KOPT-K1 (cell line): ENCODE measurements around the gene CCNQ.

Experiments
- H3K27ac ChIP-seq: fragments of 200-600 bp; sonication (generic); 2 replicates; pipeline ENCODE4 v1.5.1; 2016; ENCODE audit warnings: antibody characterized with exemption, mild to moderate bottlenecking, low read depth, low read length; ENCODE audit not compliant: poor library complexity, severe bottlenecking
- H3K36me3 ChIP-seq: fragments of 200-600 bp; sonication (generic); 2 replicates; pipeline ENCODE4 v1.5.1; 2017; ENCODE audit warnings: antibody characterized with exemption, mild to moderate bottlenecking, low read length, moderate library complexity; ENCODE audit not compliant: insufficient read depth
- H3K9me3 ChIP-seq: fragments of 200-600 bp; sonication (generic); 2 replicates; pipeline ENCODE4 v1.5.1; 2017; ENCODE audit warnings: antibody characterized with exemption, low read length, mild to moderate bottlenecking; ENCODE audit not compliant: insufficient read depth, poor library complexity, severe bottlenecking

The CCNQ gene

GRCh38 chrX:153598541-153599191, at the start of gene CCNQ:
TSS of gene CCNQ (minus strand) at chrX:153599139. CDS start at chrX:153599073, 66 bp downstream.
- Histone ChIP-seq H3K36me3 (peaks cover 32% of the 10 kb centered on the region; the same call in 1 of the 2 replicates), H3K27ac (peak within 1 kb of the TSS; percentile 72), H3K9me3 (no peaks in the 10 kb centered on the region)

- H3K9me3 ChIP-seq = no peaks in the 10 kb centered on the region
- no peaks in the 10 kb centered on the region for H3K36me3 ChIP-seq
- no peak overlapping the region for H3K27ac ChIP-seq
Observed at GRCh38 chrX:153647461-153648357, 48.8 kb upstream of the CCNQ start.

DNA sequence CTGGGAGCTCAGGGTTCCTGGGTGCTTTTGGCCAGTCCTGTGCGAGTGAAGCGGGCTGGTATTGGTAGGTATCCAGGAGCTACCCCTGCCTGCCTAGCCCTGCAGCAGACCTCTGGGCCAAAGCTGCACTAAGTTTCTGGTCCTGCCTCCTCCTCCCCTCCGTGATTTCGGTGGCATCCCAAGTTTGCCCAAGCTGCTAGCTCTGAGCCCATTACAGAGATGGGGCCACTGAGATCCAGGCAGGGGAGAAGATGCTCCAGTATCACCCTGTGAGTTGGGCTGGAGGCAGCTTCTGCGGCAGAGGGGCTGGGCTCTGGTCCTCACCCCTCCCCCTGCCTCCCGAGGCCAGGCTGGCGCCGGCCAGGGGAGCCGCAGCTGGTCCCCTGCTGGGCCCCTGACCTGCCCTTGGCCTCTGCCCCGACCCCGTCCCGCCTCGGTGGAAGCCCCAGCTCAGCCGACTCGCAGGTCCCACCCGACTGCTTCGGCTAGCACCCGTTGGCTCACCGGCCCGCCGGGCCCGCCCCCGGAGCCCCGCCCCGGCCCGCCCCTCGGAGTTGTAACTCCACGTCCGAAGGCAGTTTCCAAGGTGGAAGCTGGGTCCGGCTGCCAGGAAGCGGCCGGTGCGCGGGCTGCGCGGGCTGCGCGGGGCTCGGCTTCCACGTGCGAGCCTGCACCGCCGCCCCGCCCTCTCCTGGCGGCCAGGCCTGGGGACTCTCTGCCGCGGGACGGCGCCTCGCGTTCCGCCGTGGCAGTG, 47.9 kb upstream of the CCNQ start, which contains the start of gene DUSP9:
Gene DUSP9 (plus strand): TSS at position 584 of the 754 bp plus-strand sequence. CDS start 751 bp downstream, outside the sequence.
- Histone ChIP-seq H3K36me3 (no peaks in the 10 kb centered on the region), H3K27ac (no peak within 1 kb of the TSS), H3K9me3 (no peaks in the 10 kb centered on the region)

DNA sequence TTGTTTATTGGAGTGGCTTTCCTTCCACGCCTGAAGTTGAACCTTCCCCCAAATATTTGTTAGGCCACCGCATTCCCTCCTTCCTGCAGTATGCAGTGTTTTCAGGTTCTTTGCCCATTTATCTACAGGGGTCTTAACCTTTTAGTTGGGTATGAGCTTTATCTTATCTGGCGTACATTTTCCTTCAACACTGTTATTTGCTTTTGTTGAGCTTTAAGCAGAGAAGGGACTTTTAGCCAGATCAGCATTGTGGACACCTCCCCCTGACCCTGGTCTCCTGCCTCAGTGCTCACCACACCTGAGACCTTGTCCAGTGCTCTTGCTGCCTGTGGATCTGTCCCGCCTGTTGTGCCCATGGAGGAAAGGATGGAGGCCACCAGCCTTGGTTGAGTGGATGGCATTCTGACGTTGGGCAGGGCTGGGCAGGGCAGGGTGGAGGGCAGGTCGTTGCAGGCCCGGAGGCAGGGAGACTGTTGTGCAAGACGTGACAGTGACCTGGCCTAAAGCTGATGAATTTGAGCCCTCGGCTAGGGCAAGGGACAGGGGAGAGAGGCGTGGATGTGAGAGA, 47.1 kb upstream of the CCNQ start:
- H3K9me3 ChIP-seq = no peaks in the 10 kb centered on the region
- H3K27ac ChIP-seq = no peak overlapping the region
- no peaks in the 10 kb centered on the region for H3K36me3 ChIP-seq

DNA sequence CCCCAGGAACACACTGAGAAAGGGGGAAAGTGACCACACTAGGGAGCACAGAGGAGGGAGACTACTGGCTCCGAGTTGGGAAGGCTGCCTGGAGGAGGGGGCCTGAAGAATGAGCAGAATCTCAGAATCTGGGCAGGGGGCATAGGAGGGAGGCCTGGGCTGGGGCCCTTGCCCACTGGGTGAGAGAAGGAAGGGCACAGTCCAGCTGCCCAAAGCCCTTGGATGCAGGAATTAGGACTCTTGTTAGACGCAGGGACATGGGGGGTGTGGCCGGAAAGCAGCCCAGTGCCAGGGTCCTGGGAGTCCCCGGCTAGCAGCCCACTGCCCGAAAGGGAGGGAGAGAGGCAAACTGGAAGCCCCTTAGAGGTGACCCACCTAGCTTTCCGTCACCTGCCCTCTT, 46.2 kb upstream of the CCNQ start:
- no peaks in the 10 kb centered on the region for H3K36me3 ChIP-seq
- H3K27ac ChIP-seq = no peak overlapping the region
- no peaks in the 10 kb centered on the region for H3K9me3 ChIP-seq

DNA sequence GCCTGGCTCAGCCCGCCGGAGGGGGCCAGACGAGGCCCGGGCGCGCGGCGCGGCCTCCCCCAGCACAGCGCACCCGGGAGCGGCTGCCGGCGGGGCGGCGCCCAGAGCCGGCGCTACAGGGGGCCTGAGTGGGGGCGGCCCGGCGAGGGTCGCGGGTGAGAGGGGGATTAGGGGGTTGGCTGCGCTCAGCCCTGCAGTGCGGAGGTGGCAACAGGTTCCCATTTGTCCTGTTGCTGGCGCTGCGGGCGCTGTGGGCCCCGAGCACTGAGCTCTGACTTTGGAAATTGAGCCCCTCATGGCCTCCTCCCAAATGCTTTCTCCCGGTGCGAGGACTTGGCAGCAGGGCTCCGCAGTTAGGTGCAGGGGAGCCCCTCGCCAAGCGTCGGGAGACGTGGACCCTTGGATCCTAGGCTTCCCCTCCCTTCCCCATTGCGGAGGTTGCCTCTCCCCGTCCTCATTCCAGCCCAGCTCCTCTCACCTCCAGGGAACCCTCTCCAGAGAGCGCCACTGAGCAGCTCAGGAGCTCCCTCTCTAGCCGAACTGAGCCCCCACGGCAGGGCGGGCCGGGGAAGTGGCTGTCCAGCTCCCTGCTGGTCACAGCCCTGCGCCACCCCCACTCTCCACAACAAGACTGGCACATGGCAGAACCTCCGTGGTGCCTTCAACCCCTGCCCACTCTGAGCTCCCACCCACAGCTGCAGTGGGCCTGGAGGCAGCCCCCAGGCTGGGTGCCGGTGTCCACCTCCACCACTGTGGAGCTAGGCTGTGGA, 45.6 kb upstream of the CCNQ start:
- Histone ChIP-seq H3K36me3 (no peaks in the 10 kb centered on the region), H3K9me3 (no peaks in the 10 kb centered on the region)

GRCh38 chrX:153643431-153644351, 44.8 kb upstream of the CCNQ start:
- Histone ChIP-seq H3K27ac (no peak overlapping the region), H3K9me3 (no peaks in the 10 kb centered on the region), H3K36me3 (no peaks in the 10 kb centered on the region)

More for the DNA sequence above, 45.6 kb upstream of the CCNQ start:
- H3K27ac ChIP-seq = no peak overlapping the region

DNA sequence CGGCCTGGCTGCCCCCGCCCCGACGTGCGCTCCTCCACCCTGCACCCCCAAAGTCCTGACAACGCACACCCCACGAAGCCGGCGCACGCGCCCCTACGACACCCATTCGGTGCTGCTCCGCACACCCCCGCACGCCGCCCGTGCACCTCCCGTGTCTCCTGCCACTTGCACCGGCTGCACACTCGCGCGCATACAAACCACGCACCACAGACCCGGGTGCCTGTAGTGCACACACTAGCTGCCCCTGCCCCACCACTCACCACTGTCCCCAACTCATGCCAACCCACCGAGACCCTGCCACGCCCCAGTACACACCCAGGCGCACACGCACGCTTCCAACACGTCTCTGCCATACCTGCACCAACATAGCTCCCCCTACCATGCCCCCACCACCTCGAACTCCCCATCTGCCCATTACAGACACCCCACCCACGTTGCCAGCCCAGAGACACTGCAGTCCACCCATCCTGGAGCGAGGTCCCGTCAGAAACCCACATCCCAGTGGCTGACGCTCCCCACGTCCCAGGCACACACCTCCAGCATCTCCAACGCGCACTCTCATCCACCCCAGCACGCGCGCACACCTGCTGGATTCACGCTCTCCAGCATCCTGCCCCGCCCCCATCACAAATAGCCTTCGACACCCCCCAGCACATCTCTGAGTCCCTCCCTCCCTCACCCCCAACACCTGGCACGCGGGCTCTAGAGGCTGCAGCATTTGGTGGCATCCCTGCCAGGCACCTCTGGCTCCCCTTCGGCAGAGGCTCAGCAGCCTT, 43.9 kb upstream of the CCNQ start:
- Histone ChIP-seq H3K9me3 (no peaks in the 10 kb centered on the region), H3K36me3 (no peaks in the 10 kb centered on the region), H3K27ac (no peak overlapping the region)

DNA sequence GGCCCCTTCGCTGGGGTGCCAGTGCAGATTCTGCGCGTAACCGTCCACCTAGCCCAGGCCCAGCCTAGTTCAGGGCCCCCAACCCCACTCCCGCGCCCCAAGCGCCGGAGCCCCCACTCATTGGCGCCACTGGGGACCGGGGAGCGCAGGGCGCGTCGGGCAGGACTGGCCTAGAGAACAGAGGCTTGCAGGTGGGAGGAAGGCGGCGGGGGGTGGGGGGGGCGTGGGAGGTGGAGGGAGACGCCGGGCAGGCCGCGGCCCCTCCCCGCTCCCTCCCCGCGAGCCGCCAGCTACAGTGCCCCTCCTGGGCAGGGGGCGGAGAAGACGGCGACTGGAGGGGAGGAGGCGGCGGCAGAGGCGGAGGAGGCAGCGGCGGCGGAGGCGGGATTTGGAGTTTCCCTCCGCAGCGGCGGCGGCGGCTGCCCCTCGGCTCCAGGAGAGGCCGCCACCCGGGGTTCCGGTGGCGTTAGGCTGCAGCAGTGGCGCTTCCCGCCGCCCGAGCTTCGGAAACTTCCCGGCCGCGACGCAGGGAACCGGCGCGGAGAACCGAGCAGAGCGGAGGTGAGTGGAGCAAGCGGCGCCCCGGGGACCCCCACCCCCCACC, 43.2 kb upstream of the CCNQ start:
- no peaks in the 10 kb centered on the region for H3K36me3 ChIP-seq
- no peaks in the 10 kb centered on the region for H3K9me3 ChIP-seq
- no peak overlapping the region for H3K27ac ChIP-seq

DNA sequence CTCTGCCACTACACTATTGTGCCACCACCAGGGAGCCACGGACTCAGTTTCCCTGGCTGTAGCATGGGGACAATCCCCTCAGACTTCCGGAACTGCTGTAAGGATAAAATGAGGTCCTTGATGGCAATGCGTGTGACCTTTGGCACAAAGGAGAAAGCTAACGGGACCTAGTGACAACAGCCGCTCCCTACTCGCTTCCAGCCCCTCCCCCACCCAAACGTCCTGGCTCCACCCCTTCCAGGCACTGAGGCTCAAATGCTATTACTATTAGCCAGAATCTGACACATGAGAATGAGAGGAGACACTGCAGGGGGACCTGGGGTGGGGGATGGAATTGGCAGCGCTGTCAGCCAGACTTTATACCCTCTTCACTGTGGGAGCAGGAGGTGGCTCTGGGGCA, 42.7 kb upstream of the CCNQ start:
- Histone ChIP-seq H3K27ac (no peak overlapping the region), H3K9me3 (no peaks in the 10 kb centered on the region)

GRCh38 chrX:153640736-153641575, 42.0 kb upstream of the CCNQ start:
- H3K27ac ChIP-seq = no peak overlapping the region
- H3K36me3 ChIP-seq = no peaks in the 10 kb centered on the region
- H3K9me3 ChIP-seq = no peaks in the 10 kb centered on the region

More for the DNA sequence above, 42.7 kb upstream of the CCNQ start:
- H3K36me3 ChIP-seq = no peaks in the 10 kb centered on the region
